Left lung (tissue), 10 donors: ENCODE results near the gene KDM4C. TPM values are rescaled to one million over a fixed set of nuclear protein-coding genes. Genes with fewer than 3 reads are reported as not detected.

Experiments used
- ATAC-seq: fragments of 200-7000 bp; cut with Tn5 transposase; one replicate; pipeline ENCODE4 v1.9.1; 2020; ENCODE audit warnings: moderate library complexity
- DNase-seq, 4 donors: peaks; one replicate each; pipeline ENCODE4 v3.0.0-alpha.2; 2013 to 2020
- H3K27ac ChIP-seq, 2 donors: fragments of 200-600 bp; sonication (generic) in 1 of 2; one replicate each; pipeline versions ENCODE4 v1.5.0 to v1.8.0; 2020 to 2021
- H3K27me3 ChIP-seq, 2 donors: fragments of 200-600 bp; sonication (generic) in 1 of 2; one replicate each; pipeline versions ENCODE4 v1.5.0 to v1.8.0; 2020 to 2021
- H3K36me3 ChIP-seq, 2 donors: fragments of 200-600 bp; sonication (generic) in 1 of 2; one replicate each; pipeline versions ENCODE4 v1.5.0 to v1.8.0; 2020 to 2021
- H3K4me1 ChIP-seq, 2 donors: fragments of 200-600 bp; one replicate each; pipeline ENCODE4 v1.8.0; 2021
- H3K4me3 ChIP-seq, 2 donors: fragments of 200-600 bp; sonication (generic) in 1 of 2; one replicate each; pipeline versions ENCODE4 v1.5.0 to v1.8.0; 2020 to 2021; ENCODE audit warnings: mild to moderate bottlenecking in 1 of 2
- H3K9me3 ChIP-seq, 2 donors: fragments of 200-600 bp; sonication (generic) in 1 of 2; one replicate each; pipeline versions ENCODE4 v1.5.0 to v1.8.0; 2020 to 2021
- CTCF ChIP-seq, 2 donors: fragments of 200-600 bp; sonication (generic) in 1 of 2; IDR thresholded peaks; one replicate each; pipeline versions ENCODE4 v1.5.0 to v1.8.0; 2021; ENCODE audit warnings: antibody characterized with exemption in 2 of 2
- intact Hi-C, 2 donors: fragments of 100-400 bp; cut with DNase I; formaldehyde crosslinking; loops; one replicate each; pipeline versions ENCODE4 v1.11.2 to v1.14.2; 2022
- polyA plus RNA-seq, 6 donors: library from polyadenylated mRNA; unstranded; fragments of 120-200 nt; gene quantifications; one replicate each; pipeline ENCODE4 v1.2.1, GENCODE V29; 2013; ENCODE audit not compliant: insufficient read length in 6 of 6
- total RNA-seq, 2 donors: library from RNA; stranded (reverse); fragmentation: NEBNext Ultra II Directional; extraction: Animal tissue kit (Norgen Biotek cat#: 25700); gene quantifications; one replicate each; pipeline ENCODE4 v1.2.1, GENCODE V29; 2021
- donor health status: DM: no; HTN: yes; CAD: no.
- donor health status: DM: no; HTN: no; CAD: no.

Gene KDM4C
- total and polyA plus RNA-seq, 8 donors: 11.7 to 34.8 (median 15.2) TPM

- ATAC-seq (no peak), DNase-seq (no peak)
- no peak overlapping the region for H3K27ac ChIP-seq
- intact Hi-C loops: no loop called here
- H3K4me3 ChIP-seq: no peak overlapping the region
- peaks cover 0 to 57% of the 10 kb centered on the region in 2 donors for H3K36me3 ChIP-seq
- TF ChIP-seq CTCF (IDR thresholded peaks at IDR 0.05): no peak
- H3K9me3 ChIP-seq: no peaks in the 10 kb centered on the region
- H3K4me1 ChIP-seq: no peaks in the 10 kb centered on the region
- no peaks in the 10 kb centered on the region for H3K27me3 ChIP-seq
Measured at GRCh38 chr9:7174301-7174700, 416.5 kb downstream of the KDM4C start.

GRCh38 chr9:7174884-7175283, 417.1 kb downstream of the KDM4C start:
- no peak overlapping the region for H3K27ac ChIP-seq
- H3K4me3 ChIP-seq: no peak overlapping the region
- peaks cover 0 to 51% of the 10 kb centered on the region in 2 donors for H3K36me3 ChIP-seq
- TF ChIP-seq CTCF (IDR thresholded peaks at IDR 0.05): no peak
- DNase-seq: no peak
- intact Hi-C loops: no loop called here
- H3K27me3 ChIP-seq: no peaks in the 10 kb centered on the region
- no peaks in the 10 kb centered on the region for H3K4me1 ChIP-seq
- no peaks in the 10 kb centered on the region for H3K9me3 ChIP-seq
- ATAC-seq: no peak

- no peak for TF ChIP-seq CTCF (IDR thresholded peaks at IDR 0.05)
- DNase-seq (peak in 2 of 4 donors; percentile 19 to 23), ATAC-seq (no peak)
- H3K27ac ChIP-seq: no peak overlapping the region
- no peaks in the 10 kb centered on the region for H3K9me3 ChIP-seq
- intact Hi-C loops: no loop called here
- H3K27me3 ChIP-seq: no peaks in the 10 kb centered on the region
- H3K4me1 ChIP-seq: no peaks in the 10 kb centered on the region
- peaks cover 0 to 36% of the 10 kb centered on the region in 2 donors for H3K36me3 ChIP-seq
- H3K4me3 ChIP-seq: no peak overlapping the region
Measured at GRCh38 chr9:7176561-7176960, 418.8 kb downstream of the KDM4C start.

GRCh38 chr9:7177383-7177782, 419.6 kb downstream of the KDM4C start:
- H3K4me3 ChIP-seq: no peak overlapping the region
- H3K27ac ChIP-seq: no peak overlapping the region
- H3K4me1 ChIP-seq: no peaks in the 10 kb centered on the region
- DNase-seq: no peak
- TF ChIP-seq CTCF (IDR thresholded peaks at IDR 0.05): no peak
- no peaks in the 10 kb centered on the region for H3K27me3 ChIP-seq
- ATAC-seq: no peak
- intact Hi-C loops: no loop called here
- no peaks in the 10 kb centered on the region for H3K9me3 ChIP-seq
- peaks cover 0 to 30% of the 10 kb centered on the region in 2 donors for H3K36me3 ChIP-seq

GRCh38 chr9:7178729-7179128, 421.0 kb downstream of the KDM4C start:
- no peak overlapping the region for H3K4me3 ChIP-seq
- DNase-seq (no peak), ATAC-seq (no peak)
- intact Hi-C loops: no loop called here
- no peaks in the 10 kb centered on the region for H3K4me1 ChIP-seq
- H3K9me3 ChIP-seq: no peaks in the 10 kb centered on the region
- peaks cover 0 to 23% of the 10 kb centered on the region in 2 donors for H3K36me3 ChIP-seq
- TF ChIP-seq CTCF (IDR thresholded peaks at IDR 0.05): no peak
- no peaks in the 10 kb centered on the region for H3K27me3 ChIP-seq
- H3K27ac ChIP-seq: no peak overlapping the region
